Lung (tissue), 12 donors: ENCODE results near the gene TRIM63. TPM values are rescaled to one million over a fixed set of nuclear protein-coding genes. Genes with fewer than 3 reads are reported as not detected.

Experiments used
- ATAC-seq: fragments of 200-7000 bp; cut with Tn5 transposase; one replicate; pipeline ENCODE4 v1.9.1; 2020; ENCODE audit warnings: moderate number of reproducible peaks; ENCODE audit not compliant: insufficient read depth, low FRiP score
- DNase-seq, 3 donors: peaks; one replicate each; pipeline ENCODE4 v3.0.0-alpha.2; 2013 to 2017
- H3K27ac ChIP-seq, 2 donors: one replicate each; pipeline ENCODE4 v1.5.1; 2013; ENCODE audit warnings: mild to moderate bottlenecking in 2 of 2, moderate library complexity in 2 of 2, control low read depth in 1 of 2, inconsistent platforms in 1 of 2, low read depth in 1 of 2, low read length in 1 of 2
- H3K27me3 ChIP-seq, 3 donors: one replicate each; pipeline ENCODE4 v1.5.1; 2013; ENCODE audit warnings: low read length in 2 of 3; ENCODE audit not compliant: control insufficient read depth in 3 of 3, insufficient read depth in 3 of 3
- H3K36me3 ChIP-seq, 4 donors: one replicate each; pipeline ENCODE4 v1.5.1; 2013; ENCODE audit warnings: low read length in 4 of 4, mild to moderate bottlenecking in 1 of 4, moderate library complexity in 1 of 4; ENCODE audit not compliant: control insufficient read depth in 4 of 4, insufficient read depth in 4 of 4
- H3K4me1 ChIP-seq, 5 donors: one replicate each; pipeline ENCODE4 v1.5.1; 2013; ENCODE audit warnings: low read length in 5 of 5, mild to moderate bottlenecking in 2 of 5, moderate library complexity in 1 of 5; ENCODE audit not compliant: control insufficient read depth in 5 of 5, insufficient read depth in 5 of 5
- H3K4me3 ChIP-seq: one replicate; pipeline ENCODE4 v1.5.1; 2013; ENCODE audit warnings: mild to moderate bottlenecking, control low read depth, moderate library complexity
- H3K9ac ChIP-seq, 2 donors: one replicate each; pipeline ENCODE4 v1.5.1; 2013; ENCODE audit warnings: low read length in 2 of 2, control low read depth in 1 of 2; ENCODE audit not compliant: insufficient read depth in 1 of 2
- H3K9me3 ChIP-seq, 4 donors: one replicate each; pipeline ENCODE4 v1.5.1; 2013; ENCODE audit warnings: low read length in 3 of 4, mild to moderate bottlenecking in 1 of 4, moderate library complexity in 1 of 4; ENCODE audit not compliant: control insufficient read depth in 4 of 4, insufficient read depth in 3 of 4
- CTCF ChIP-seq: IDR thresholded peaks from 2 replicates; pipeline ENCODE4 v1.5.1; 2012; ENCODE audit warnings: mild to moderate bottlenecking; ENCODE audit errors: control extremely low read depth, extremely low read depth
- WGBS, 2 donors: extraction: QIAGEN DNeasy Blood & Tissue Kit; methylation state at CpG; one replicate each; pipeline ENCODE4 v1.1.7; 2013; 5-methylcytosine and 5-hydroxymethylcytosine counted together
- polyA plus RNA-seq, 2 donors: library from polyadenylated mRNA; stranded (reverse); fragments of 200-250 nt; gene quantifications; one replicate each; pipeline ENCODE4 v1.2.1, GENCODE V29; 2013
- total RNA-seq, 2 donors: library from RNA; depleted of rRNA in 1 of 2; stranded (reverse); fragments of >200 nt in 1 of 2; gene quantifications; one replicate each; pipeline ENCODE4 v1.2.1, GENCODE V29; 2014 to 2021
- donor health status: control.
- donor health status: control.
- donor health status: Bipolar disorder and iron deficiency.
- donor health status: healthy.
- donor health status: DM: yes; HTN: yes; CAD: no.

TRIM63 gene
- total and polyA plus RNA-seq, 4 donors: 0.12 to 0.31 (median 0.19) TPM

- 91 to 94% methylated on average over 3 of the region's 3 CpGs for WGBS, 2 donors
- TF ChIP-seq CTCF: no peak
- Histone ChIP-seq H3K9ac (no peak overlapping the region), H3K36me3 (no peaks in the 10 kb centered on the region), H3K27me3 (peaks cover 0 to 19% (median 5%) of the 10 kb centered on the region in 3 donors), H3K4me3 (no peak overlapping the region), H3K27ac (no peak overlapping the region), H3K9me3 (peaks cover 0 to 3% (median 0%) of the 10 kb centered on the region in 4 donors), H3K4me1 (peaks cover 0 to 6% (median 0%) of the 10 kb centered on the region in 5 donors)
- ATAC-seq: no peak
- DNase-seq: no peak
Measured at GRCh38 chr1:26090893-26091292, 23.5 kb upstream of the TRIM63 start.

GRCh38 chr1:26089125-26089524 lies 21.7 kb upstream of the TRIM63 start:
- ATAC-seq: no peak
- Histone ChIP-seq H3K4me3 (no peak overlapping the region), H3K27ac (no peak overlapping the region), H3K9me3 (peaks cover 0 to 1% (median 0%) of the 10 kb centered on the region in 4 donors), H3K27me3 (peaks cover 0 to 14% (median 5%) of the 10 kb centered on the region in 3 donors), H3K4me1 (peaks cover 0 to 3% (median 0%) of the 10 kb centered on the region in 5 donors), H3K36me3 (no peaks in the 10 kb centered on the region), H3K9ac (no peak overlapping the region)
- WGBS, 2 donors: 94 to 95% methylated on average over 3 of the region's 3 CpGs
- TF ChIP-seq CTCF: no peak
- no peak for DNase-seq

- Histone ChIP-seq H3K36me3 (no peaks in the 10 kb centered on the region), H3K9ac (no peak overlapping the region), H3K27ac (peak overlapping the region in 1 of 2 donors; percentile 78), H3K4me1 (peaks cover 0 to 3% (median 0%) of the 10 kb centered on the region in 5 donors), H3K9me3 (no peaks in the 10 kb centered on the region), H3K27me3 (no peaks in the 10 kb centered on the region), H3K4me3 (no peak overlapping the region)
- WGBS, 2 donors: 89 to 96% methylated on average over 2 of the region's 2 CpGs
- no peak for TF ChIP-seq CTCF
- ATAC-seq: no peak
- no peak for DNase-seq
Measured at GRCh38 chr1:26084844-26085243, 17.4 kb upstream of the TRIM63 start.

- Histone ChIP-seq H3K36me3 (no peaks in the 10 kb centered on the region), H3K9me3 (no peaks in the 10 kb centered on the region), H3K9ac (no peak overlapping the region), H3K4me3 (no peak overlapping the region), H3K4me1 (peaks cover 0 to 3% (median 3%) of the 10 kb centered on the region in 5 donors), H3K27ac (peak overlapping the region in 1 of 2 donors; percentile 78), H3K27me3 (no peaks in the 10 kb centered on the region)
- no peak for DNase-seq
- TF ChIP-seq CTCF: no peak
- ATAC-seq: no peak
- 48 to 55% methylated on average over 2 of the region's 2 CpGs for WGBS, 2 donors
Measured at GRCh38 chr1:26084091-26084561, 16.7 kb upstream of the TRIM63 start.
